Nucleus accumbens (tissue), 56 donors: ENCODE results near the gene SLC9A8.

Experiments used
- DNase-seq, 56 donors: peaks; one replicate each; lab custom pipeline; 2025; lab: John Stamatoyannopoulos, UW

The SLC9A8 gene

DNA sequence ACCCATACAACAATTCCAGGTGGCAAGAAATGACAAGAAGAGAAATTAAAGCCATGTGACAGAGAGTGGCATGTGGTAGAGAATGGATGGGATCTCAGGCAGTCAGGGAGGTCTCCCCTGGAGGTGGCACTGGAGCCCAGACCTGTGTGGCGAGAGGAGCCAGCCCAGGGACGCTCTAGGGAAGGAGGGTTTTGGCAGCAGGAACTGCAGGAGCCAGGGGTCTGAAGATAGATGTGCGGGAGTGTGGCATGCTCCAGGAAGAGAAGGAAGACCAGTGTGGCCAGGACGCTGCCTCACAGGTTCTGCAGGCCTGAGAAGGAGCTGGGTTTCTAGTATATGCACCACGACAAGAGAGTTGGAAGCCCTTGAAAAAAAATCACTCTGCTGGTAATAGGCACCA, 57.6 kb downstream of the SLC9A8 start:
- no peak for DNase-seq

DNA sequence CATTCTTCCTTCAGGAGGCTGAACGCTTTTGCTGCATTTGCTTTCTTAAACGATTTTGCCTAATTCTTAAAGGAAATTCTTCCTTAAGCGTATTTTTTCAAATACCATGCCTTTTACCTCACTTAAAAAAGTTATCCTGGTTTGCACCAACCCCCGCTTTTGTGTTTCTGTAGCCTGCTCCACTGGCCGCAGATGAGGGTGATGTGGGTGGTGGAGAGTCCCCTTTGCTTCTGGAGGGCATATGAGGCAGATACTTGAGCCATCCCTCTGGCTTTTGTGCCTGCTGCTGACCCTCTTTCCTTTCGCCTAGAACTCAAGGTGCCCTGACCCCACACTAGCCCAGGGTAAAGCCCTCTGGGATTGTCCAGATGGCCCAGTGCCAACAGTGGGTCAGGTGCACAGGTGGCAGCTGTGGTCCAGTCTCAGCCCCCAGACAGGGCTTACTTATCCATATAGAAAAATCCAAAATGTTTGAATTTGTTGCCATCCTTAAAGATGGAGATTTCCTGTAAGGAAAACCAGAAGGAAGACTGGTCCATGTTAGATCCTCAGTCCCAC, 58.8 kb downstream of the SLC9A8 start:
- DNase-seq = no peak

DNA sequence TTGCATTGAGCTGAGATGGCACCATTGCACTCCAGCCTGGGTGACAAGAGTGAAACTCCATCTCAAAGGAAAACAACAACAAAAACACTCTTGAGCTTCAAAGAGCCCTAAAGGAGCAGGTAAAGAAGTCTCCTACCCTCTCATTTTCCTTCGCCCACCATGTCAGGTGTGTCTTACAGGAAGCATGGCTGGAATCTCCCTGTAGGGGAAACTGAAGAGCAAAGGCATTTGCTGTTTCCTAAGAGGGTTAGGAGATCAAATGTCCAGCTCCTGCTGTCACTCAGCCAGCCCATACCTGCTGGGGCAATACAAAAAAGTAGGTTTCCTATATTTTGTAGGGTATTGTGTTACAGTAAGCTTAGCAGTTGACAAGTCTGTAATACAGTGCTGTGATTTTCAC, 59.4 kb downstream of the SLC9A8 start:
- DNase-seq = no peak

DNA sequence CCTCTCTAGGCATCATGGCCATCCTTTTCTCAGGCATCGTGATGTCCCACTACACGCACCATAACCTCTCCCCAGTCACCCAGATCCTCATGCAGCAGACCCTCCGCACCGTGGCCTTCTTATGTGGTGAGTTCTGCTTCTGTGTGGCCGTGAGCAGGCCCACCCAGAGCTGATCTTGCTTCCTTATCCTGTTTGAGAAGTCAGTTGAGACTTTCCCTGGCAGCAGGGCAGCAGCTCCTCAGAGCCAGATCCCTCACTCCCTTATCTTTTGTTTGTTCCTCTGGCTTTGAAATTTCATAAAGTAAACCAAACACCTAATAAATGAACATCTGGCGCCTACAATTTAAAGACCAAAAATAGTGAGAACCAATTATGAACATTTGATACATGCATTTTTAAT, 62.1 kb downstream of the SLC9A8 start:
- no peak for DNase-seq

DNA sequence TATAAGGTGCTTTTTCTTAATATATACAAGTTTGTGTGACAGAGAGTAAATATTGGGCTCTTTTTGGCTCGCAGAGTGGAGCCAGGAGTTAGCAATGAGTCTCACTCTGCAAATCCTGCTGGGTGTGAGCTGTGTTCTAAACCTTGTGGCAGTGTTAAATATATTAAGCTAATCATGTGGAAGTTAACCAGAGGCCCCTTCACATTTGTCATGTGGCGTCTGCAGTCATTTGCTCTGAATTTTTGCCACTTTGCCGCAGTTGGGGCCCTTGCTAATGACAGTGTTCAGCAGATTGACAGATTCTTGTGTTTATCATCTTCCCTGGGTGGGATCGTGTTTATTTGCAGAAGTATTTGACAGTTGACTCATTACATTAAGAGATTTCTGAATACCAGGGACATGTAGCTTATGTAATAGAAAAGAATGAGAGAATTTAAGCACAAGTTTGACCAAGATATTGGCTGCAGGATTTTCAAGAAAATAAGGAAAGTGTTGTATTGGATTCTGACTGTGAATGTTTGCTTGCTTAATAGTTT, 64.8 kb downstream of the SLC9A8 start:
- DNase-seq = no peak

DNA sequence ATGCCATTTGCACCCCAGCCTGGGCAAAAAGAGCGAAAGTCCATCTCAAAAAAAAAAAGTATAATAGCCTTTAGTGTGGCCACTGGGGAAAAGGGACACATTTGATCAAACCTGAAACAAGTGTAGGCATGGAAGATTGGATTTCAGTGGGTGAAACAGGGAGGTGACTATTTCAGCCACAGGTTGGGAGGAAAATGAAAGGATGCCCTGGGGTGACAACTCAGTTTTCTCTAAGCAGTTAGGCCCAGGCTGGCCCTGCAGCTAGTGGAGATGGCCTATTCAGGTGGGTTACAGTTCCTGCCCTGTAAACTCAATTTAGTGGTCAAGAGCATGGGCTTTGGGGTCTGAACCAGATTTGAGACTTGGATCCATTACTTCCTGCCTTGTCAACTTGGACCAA, 66.3 kb downstream of the SLC9A8 start:
- DNase-seq = no peak

DNA sequence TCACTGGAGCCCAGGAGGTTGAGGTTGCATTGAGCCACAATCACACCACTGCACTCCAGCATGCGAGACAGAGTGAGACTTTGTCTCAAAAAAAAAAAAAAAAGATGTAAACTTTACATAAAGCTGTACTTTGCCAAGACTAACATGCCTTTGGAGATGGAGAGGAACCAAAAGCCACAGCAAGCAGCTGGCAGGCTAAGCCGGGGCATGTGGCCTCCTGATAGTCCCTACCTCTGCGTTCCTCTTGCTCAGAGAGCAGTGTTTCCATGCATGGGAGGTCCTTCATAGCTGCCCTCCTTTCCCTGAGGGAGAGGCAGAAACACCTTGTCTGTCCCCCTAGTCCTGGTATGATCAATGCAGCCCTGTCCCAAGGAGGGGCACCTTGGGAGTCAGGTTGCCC, 67.5 kb downstream of the SLC9A8 start:
- no peak for DNase-seq

DNA sequence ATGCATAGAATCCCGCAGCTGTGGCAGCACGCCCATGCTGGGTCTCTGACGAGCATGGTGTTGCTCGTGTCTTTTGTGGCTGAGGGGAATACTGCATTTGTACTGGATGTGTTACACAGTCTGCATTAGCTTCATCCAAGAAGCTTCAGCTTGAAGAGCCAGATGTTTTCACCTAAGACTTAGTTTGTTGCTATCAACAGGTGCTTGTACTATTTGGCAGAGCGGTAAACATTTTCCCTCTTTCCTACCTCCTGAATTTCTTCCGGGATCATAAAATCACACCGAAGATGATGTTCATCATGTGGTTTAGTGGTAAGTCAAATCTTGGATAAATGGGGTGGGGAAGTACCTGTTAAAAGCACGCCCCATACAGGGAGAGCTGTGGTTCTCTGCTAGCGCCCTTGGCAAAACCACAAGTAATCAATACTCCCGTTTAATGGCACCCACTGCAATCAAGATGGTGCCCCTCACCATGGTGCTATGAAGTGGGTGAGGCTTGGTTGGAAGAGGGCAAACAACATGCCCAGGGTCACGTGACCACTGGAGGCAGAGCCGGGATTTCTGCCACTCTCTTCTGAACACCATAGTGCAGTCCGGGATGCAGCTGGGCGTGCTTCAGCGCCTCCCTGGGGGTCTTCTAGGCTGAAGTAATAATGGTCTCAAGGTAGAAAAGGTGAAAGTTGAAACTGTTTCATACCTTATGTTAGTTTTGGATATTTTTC, 68.3 kb downstream of the SLC9A8 start:
- DNase-seq = no peak

DNA sequence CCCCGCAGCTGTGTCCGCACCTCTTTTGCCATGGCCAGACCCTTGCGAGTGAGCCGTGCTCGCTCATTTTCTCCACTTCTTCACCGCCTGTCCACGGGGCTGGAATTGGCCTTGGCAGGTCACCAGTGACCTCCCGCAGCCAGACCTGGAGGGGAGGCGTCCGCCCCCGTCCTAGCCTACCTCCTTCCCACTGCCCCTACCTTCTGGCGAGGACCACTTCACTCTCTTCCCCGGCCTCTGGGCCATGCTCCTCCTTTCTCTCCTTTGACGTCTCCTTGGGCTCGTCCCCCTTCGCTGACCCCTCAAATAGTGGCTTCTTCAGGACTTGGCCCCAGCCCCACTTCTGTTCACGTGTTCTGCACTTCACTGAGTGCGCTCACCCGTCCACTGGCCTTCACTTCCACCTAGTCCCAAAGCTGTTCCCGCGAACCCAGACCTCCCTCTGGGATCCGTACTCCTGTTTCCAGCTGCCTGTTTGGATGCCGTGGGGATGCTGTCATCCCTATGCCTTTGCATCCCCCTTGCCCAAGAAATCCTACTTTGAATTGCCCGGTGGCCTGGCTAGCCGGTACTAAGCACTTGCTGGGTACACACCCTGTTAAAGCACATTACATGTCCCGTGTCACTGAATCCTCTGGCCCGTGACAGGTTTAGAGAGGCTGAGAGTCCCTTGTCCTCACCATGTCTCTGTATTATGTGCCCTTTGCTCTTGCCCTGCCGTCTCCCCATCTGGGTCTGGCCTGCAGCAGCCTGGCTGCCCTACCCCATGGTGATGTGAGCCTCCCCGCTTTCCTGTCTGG, 69.7 kb downstream of the SLC9A8 start:
- DNase-seq = no peak

DNA sequence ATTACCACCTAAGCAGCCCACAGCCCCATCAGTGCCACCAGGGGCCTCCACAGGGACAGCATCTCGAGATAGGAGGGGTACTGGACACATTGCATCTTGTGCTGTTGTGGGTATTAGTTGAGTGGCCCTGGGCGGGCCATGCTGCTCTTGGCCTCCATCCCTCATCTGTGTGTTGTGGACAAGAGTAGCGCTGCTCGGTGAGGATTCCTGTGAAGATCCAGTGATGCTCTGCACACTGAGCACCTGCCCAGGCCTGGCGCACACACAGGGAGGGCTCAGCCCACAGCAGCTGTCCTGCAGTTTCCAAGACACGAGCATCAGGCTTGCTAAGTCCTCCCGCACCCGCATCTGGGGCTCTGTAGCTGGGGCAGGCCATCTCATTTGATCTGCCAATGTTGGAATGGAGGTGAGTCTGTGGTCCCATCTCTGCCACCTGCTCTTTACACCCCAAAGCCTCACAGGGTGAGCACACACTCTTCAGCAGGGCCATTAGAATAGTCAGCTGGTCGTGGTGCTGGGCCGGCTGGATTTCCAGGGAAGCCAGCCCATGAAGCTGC, 70.7 kb downstream of the SLC9A8 start:
- DNase-seq = no peak

DNA sequence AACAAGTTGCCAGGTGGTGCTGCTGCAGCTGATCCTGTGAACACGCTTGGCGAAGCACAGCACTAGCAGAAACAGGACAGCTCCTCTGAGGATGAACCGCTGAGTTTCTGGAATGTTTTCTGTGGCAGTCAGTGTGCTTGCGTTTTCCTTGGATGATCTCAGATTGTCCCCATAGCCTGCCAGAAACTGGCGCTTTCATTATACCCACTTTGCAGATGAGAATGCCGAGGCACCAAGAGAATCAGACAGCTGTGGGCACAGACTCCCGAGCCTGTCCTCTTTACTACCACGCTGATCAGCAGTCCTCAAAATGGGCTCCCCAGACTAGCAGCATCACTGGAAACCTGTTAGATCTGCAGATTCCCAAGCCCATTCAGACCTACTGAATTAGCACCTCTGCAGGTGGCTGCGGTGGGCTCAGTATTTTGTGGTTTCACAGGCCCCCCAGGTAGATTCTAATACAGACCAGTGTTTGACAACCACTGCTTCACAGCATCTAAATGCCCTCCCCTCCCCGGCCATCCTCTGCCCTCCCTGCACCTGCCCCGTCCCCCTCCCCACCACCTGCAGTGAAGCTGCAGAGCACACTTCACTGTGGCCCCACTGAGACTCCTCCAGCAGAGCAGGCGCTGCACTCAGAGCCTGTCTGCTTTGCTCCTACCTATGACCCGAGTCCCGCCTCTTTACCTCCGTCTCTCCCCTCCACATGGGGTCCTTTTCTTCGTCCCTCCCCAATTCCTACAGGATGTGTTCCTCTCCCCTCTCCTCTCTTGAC, 73.1 kb downstream of the SLC9A8 start:
- DNase-seq = no peak

DNA sequence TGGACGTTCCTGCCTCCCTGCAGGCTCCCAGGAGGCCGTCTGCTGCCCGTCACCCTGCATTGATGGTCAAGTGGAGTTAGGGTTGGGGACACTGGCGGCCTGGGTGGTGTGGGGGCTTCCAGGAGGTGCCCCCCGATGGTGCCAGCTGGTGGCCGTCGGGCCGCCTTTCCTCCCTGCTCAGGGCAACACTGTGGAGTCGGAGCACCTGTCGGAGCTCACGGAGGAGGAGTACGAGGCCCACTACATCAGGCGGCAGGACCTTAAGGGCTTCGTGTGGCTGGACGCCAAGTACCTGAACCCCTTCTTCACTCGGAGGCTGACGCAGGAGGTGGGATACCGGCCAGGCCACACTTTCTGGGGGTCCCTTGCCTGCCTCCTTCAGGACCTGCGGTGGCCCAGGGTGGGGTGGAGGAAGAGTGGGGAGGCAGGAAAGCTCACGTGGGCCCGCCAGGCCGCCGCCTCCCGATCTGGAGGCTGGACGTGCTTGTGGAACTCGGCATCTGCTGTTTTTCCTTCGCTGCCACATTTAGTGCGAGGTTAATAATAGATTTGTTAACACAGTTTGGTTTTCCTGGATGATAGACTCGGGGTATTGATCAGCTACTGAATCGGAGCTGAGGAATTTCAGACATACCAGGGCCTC, 74.1 kb downstream of the SLC9A8 start:
- DNase-seq = no peak

DNA sequence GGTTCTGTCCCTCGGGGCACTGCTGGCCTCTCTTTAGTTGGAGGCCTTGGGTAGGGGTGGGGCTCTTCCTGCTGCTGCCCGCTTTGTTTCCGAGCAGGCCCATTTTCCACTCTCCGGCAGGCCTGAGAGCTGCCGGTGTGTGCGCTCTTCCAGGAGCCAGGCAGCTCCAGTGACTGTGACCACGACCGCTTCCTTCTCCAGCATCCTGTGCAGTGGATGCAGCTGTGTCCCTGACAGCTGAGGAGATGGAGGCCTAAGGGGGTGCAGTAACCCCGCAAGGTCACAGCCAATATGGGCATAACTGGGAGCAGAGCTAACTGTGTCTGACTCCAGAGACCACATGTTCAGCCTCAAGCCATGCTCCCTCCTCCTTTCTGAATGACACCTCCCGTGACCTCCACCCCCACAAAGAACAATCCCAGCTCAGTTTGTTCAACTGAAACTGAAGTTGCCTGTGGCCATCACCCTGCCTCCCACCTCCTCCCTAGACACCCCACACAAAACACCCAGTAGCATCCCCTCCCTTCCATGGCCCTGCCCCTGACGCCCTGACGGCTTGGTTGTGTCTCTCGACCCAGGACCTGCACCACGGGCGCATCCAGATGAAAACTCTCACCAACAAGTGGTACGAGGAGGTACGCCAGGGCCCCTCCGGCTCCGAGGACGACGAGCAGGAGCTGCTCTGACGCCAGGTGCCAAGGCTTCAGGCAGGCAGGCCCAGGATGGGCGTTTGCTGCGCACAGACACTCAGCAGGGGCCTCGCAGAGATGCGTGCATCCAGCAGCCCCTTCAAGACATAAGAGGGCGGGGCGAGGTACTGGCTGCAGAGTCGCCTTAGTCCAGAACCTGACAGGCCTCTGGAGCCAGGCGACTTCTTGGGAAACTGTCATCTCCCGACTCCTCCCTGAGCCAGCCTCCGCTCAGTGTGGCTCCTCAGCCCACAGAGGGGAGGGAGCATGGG, 74.9 kb downstream of the SLC9A8 start:
- DNase-seq = peak in 4 of 56 donors; percentile 34 to 49 (median 39)

DNA sequence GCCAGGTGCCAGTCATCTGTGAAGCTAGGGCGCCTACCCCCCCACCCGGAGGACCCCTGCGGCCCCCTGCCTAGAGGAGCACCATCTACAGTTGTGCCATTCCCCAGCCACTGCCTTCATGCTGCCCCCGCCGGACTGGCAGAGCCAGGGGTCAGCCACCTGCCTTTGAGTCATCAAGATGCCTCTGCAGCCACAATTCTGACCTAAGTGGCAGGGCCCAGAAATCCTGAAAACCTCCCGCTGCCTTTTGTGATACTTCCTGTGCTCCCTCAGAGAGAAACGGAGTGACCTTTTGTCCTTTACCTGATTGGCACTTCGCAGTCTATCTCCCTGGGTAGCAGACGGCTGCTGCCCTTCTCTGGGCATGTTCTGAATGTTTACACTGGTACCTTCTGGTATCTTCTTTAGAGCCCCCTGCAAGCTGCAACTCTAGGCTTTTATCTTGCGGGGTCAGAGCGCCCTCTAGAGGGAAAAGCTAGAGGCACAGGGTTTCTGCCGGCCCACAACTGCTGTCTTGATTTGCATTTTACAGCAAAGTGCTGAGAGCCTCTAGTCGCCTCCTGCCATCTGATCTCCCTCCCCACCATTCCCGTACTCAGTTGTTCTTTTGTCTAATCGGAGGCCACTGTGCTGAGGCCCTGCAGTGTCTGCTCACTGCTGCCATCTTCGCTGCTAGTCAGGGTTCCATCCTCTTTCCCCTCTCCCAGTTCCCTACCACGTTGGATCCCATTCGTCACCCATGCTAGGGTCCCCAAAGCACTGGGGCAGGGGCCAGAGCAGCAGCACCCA, 75.8 kb downstream of the SLC9A8 start:
- peak in 53 of 56 donors; percentile 26 to 89 (median 74) for DNase-seq

DNA sequence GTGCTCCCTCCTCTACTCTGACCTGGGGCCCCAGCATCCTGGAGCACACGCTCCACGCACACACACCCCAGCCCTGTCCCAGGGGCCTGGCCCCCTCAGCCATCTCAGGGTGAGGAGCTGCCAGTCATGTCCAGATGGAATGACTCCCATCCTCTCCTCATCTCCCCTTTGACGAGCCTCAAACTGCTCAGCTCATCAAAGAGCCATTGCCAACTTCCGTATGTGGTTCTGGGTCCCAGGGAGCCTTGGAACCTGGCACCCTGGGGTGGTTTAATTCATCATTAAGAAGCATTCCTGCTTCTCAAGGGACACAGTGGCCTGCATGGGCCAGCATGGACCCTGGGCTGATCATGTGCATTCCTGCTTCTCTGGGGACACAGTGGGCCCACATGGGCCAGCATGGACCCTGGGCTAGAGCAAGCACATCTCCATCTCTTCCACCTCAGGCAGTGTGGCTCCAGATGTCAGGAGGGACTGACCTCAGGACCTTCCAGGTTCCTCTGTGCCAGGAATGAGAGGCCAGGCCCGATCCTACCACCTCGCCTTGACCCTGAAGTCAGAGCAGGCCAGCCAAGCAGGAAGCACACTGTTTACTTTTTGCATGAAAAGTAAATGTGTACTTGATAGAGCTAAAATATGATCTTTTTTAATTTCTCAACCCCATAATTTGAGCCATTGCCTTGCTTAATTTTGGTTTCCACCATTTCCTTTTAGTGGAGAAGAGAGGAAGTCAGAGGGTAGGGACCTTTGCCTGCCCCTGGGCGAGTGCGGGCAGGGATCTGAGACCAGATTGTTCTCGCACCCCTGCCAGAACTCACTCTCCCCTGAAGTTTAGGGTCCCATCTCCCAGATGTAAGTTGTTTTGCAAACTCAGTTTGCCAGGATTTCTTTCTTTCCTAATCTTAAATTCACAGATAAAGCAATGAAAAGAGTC, 76.6 kb downstream of the SLC9A8 start:
- DNase-seq = no peak

DNA sequence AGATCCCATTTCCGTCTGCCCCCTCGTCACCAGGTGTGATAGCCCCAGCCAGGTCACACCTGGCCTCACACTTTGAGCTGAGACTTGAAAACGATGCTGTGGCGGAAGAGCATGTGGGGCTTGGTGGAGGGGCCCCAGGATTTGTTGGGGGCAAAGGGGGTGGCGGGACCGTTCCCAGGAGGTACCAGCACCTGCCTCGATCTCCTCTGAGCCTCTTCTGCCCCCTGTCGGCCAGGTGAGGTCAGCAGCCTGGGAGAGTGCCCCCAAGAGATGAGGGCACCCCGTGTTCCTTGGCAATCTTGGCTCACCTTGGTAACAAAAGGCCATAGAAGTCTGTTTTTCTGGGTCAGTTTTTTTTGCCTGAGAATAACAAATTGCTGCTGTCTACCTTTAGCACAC, 77.3 kb downstream of the SLC9A8 start:
- no peak for DNase-seq
